GM19328 (cell line): ENCODE measurements around the gene LPIN1.
"Not testable (repeated sequence)": the region's sequence is repeated elsewhere in the genome, so short reads cannot be mapped to it uniquely, and the experiment has no call there.

ENCODE experiments used
- ATAC-seq: cut with Tn5 transposase; IDR thresholded peaks from one replicate; pipeline ENCODE4 v1.9.1; 2021; ENCODE audit warnings: mild to moderate bottlenecking, moderate library complexity; ENCODE audit not compliant: unreplicated experiment

Gene LPIN1

GRCh38 chr2:11807156-11808015 lies 61.0 kb downstream of the LPIN1 start:
- no peak for ATAC-seq

- ATAC-seq, result no peak
These were observed 61.6 kb downstream of the LPIN1 start for GRCh38 chr2:11808016-11808400.

- ATAC-seq, result no peak
These were observed 63.3 kb downstream of the LPIN1 start for GRCh38 chr2:11809586-11810236.

- no peak for ATAC-seq
These were observed 64.0 kb downstream of the LPIN1 start for GRCh38 chr2:11810237-11810977.

- ATAC-seq, result no peak
These were observed 64.7 kb downstream of the LPIN1 start for GRCh38 chr2:11811036-11811654.

GRCh38 chr2:11812466-11813248 lies 66.2 kb downstream of the LPIN1 start:
- ATAC-seq, result no peak

GRCh38 chr2:11813345-11813744 lies 66.9 kb downstream of the LPIN1 start:
- not testable (repeated sequence) for ATAC-seq

GRCh38 chr2:11813951-11814350 lies 67.5 kb downstream of the LPIN1 start:
- no peak for ATAC-seq

GRCh38 chr2:11814979-11815510 lies 68.6 kb downstream of the LPIN1 start:
- no peak for ATAC-seq

- ATAC-seq, result not testable (repeated sequence)
These were observed 70.5 kb downstream of the LPIN1 start for GRCh38 chr2:11816935-11817334.

- ATAC-seq, result no peak
These were observed 72.8 kb downstream of the LPIN1 start for GRCh38 chr2:11819235-11819729.

- ATAC-seq, result no peak
These were observed 74.2 kb downstream of the LPIN1 start for GRCh38 chr2:11820650-11821049.

GRCh38 chr2:11821705-11822104 lies 75.3 kb downstream of the LPIN1 start:
- ATAC-seq, result no peak

- not testable (repeated sequence) for ATAC-seq
These were observed 75.9 kb downstream of the LPIN1 start for GRCh38 chr2:11822359-11822745.

- no peak for ATAC-seq
These were observed 76.5 kb downstream of the LPIN1 start for GRCh38 chr2:11822746-11823451.

GRCh38 chr2:11824901-11825828 lies 78.7 kb downstream of the LPIN1 start:
- ATAC-seq, result no peak

- no peak for ATAC-seq
These were observed 81.1 kb downstream of the LPIN1 start for GRCh38 chr2:11827547-11827946.

GRCh38 chr2:11828933-11829323 lies 82.5 kb downstream of the LPIN1 start:
- no peak for ATAC-seq
